Measurements from ENCODE around the gene CFAP61.
"Not testable (repeated sequence)": the region's sequence is repeated elsewhere in the genome, so short reads cannot be mapped to it uniquely, and the experiment has no call there.

CFAP61 gene

GRCh38 chr20:20331817-20332216, 279.5 kb downstream of the CFAP61 start:
- no peak for DNase-seq

DNA sequence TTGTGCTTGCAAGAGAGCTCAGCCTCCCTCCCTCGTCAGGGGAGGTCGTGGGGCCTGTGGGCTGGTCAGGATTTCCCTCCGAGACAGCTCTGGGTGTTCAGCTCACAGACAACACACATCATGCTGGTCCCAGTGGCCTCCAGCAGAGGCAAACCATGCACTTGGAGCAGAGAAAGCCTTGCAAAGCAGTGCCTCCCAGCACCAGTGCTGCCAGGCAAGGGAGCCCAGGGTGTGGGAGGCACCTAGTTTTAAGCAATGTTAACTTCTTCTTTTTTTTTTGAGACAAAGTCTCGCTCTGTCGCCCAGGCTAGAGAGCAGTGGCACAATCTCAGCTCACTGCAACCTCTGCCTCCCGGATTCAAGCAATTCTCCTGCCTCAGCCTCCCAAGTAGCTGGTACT, 281.5 kb downstream of the CFAP61 start:
- DNase-seq: no peak

- no peak for DNase-seq
Measured at GRCh38 chr20:20334489-20334888, 282.2 kb downstream of the CFAP61 start.

- DNase-seq: no peak
Measured at GRCh38 chr20:20338133-20338730, 285.9 kb downstream of the CFAP61 start.

- DNase-seq: no peak
Measured at GRCh38 chr20:20340443-20340842, 288.1 kb downstream of the CFAP61 start.

DNA sequence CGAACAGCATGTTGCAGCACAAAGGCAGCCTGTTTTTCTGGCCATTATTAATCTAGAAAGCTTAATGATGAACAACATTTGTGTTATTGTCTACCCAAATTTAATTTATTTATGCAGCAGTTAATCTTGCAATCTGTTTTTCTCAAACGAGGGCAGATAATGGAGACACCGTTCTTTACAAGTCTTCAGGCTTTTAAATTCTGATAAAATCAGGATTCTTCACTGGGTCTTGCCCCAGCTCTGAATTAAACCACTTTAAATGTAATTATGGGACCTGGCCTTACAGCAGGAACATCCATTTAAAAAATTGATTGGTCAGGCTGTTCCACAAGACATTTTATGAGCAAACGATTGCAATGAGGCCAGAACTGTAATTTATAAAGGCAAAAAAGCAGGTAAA, 289.0 kb downstream of the CFAP61 start:
- no peak for DNase-seq

GRCh38 chr20:20342066-20342465, 289.7 kb downstream of the CFAP61 start:
- DNase-seq: no peak

DNA sequence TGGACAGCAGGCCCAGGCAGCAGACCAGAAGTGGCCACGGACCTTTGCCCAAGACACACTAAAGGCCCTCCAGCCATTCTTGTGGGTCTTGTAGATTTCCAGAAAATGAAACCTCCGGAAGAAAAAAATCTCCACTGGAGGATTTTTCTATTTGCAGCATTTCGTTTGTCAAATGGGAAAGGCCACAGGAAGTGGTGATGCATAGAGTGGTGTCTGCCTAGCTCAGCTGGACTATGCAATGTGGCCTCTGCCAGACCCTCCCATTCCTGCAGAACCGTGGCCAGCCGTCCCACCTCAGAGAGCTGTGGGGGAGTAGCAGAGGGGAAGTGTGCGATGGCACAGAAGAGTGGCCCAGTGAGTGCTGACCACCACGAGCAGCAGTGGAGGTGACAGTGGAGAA, 291.6 kb downstream of the CFAP61 start:
- DNase-seq: no peak

DNA sequence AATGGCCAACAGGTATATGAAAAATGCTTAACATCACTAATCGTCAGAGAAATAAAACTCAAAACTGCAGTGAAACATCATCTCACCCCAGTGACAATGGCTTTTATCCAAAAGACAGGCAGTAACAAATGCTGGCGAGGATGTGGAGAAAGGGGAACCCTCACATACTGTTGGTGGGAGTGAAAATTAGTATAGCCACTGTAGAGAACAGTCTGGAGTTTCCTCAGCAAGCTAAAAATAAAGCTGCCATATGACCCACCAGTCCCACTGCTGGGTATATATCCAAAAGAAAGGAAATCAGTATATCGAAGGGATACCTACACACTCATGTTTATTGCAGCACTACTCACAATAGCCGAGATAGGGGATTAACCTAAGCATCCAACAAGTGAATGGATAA, 292.1 kb downstream of the CFAP61 start:
- DNase-seq: no peak

DNA sequence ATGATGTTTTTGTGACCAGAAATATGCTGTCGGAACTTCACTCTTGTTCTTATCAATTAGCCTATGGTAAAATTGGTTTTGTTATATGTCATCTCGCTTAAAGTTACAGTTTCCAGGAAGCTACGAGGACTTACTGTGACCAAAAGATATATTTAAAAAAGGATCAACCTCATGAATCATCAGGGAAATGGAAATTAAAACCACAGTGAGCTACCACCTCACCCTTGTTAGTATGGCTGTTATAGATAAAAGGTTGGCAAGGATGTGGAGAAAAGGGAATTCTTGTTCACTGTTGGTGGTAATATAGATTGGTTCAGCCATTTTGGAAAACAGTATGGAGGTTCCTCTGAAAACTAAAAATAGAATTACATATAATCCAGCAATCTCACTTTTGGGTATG, 301.2 kb downstream of the CFAP61 start:
- no peak for DNase-seq

DNA sequence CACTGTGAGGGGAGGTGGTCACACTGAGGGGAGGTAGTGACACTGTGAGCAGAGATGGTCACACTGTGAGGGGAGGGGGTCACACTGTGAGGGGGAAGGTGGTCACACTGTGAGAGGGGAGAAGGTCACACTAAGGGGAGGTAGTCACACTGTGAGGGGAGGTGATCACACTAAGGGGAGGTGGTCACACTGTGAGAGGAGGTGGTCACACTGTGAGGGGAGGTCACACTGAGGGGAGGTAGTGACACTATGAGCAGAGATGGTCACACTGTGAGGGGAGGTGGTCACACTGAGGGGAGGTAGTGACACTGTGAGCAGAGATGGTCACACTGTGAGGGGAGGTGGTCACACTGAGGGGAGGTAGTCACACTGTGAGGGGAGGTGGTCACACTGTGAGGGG, 303.2 kb downstream of the CFAP61 start:
- DNase-seq: not testable (repeated sequence)

DNA sequence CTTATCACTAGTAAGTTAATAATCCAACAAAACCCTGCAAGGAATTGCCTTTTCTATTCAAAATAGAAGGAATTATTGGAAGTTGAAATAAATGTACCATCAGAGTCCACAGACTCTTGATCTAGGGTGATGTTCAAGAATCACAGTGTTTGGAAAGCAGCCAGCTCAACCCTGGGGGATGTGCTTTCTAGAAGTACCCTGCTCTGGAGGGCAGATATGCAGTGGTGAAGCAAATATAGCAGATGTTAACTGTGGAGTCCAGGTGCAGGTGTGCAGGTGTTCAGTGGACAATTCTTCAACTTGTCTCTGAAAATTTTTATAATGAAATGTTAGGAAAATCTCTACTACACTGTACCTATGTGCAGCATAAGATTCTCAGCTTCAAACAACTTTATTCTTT, 306.5 kb downstream of the CFAP61 start:
- no peak for DNase-seq

GRCh38 chr20:20359628-20360027, 307.3 kb downstream of the CFAP61 start:
- no peak for DNase-seq

GRCh38 chr20:20360464-20360863, 308.1 kb downstream of the CFAP61 start:
- DNase-seq: peak in 1 of 2 donors; percentile 11

GRCh38 chr20:20362774-20363433, 310.6 kb downstream of the CFAP61 start:
- DNase-seq: no peak

DNA sequence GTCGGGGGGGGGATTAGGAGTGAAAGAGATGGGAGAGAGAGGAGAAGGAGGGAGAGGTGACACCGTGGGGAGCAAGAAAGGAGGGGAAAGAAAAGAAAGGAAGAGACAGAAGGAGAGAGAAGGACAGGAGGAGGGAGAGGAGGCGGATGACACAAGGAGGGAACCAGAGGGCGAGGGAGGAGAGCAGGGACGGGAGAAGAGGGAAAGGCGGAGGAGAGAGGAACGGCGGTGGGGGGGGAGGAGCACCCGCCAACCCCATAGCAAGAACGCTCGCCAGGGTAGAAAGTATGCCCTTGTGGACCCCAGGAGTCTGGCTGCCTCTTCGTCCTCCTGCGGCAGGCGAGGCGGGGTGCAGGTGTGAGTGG, 311.1 kb downstream of the CFAP61 start:
- no peak for DNase-seq

DNA sequence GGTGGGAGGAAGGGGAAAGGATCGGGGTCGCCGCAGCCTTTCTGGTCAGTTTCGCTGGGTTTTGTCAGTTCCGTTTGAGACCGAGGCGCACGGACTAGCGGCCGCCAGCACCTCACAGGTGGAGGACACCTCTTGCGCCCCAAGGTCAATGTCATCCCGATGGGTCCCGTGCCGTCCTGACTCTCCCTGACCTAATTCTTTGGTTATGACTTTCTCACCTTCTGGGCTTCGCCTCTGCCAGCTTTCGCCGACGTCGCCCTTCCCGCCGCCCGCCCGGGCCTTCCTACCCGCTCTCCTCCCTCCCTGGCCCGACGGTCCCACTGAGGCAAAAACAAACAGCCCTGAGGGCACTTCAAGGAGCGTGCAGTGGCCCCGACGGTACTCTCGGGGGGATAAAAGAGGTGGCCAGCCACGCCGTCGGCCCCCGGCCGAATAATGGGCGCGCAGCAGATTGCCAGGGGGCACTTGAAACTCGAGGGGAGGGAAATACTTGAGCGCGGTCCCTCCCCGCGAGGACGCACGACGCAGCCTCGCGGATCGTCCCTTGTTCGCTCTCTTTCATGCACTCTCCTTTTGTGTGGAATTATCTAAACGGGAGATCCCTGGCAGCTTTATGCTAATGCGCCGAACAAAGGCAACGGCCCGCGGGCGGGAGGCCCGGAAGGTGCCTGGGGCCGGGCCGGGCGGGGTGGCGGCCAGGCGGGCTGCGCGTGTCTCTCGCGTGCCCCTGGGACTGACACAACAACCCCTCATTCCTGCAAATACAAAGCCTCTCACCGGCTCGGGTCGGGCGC, 311.7 kb downstream of the CFAP61 start:
- no peak for DNase-seq

GRCh38 chr20:20364593-20365479, 312.5 kb downstream of the CFAP61 start:
- DNase-seq: no peak

DNA sequence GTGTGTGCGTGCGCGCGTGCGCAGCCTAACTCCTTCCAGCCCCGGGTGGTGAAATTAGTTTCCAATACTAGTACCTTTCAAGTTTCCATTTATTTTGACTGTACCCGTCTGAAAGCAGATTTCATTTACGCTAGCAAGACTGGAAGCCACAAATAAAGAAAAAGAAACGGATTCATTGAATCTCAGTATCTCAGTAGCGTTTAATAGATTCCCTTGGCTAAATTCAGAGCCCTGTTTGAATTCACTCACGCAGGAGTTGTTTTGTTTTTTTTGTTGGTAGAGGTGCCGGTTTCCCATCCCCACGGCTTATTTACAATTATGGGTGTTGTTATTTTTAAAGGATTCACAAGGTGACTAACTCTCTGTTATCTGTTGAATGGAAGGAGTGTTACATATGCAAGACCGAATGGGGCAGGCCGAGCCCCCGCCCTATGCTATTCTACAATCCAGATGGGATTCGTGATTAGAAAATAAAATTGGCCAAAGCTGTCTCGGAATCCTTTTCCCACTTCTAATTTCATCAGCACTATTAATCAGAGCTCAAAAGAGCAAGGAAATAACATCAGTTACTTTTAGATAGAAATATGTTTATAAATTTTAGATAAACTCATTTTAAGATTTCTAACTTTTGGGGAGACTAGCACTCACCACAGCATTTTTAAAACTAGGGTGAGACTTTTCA, 313.3 kb downstream of the CFAP61 start:
- no peak for DNase-seq

GRCh38 chr20:20366551-20366875, 314.2 kb downstream of the CFAP61 start:
- DNase-seq: no peak

GRCh38 chr20:20366876-20367574, 314.7 kb downstream of the CFAP61 start:
- no peak for DNase-seq

Data from activated CD4-positive, alpha-beta T cell treated with anti-CD3 and anti-CD28 coated beads for 4 hours (primary cell).